Adrenal gland (tissue), 12 donors: ENCODE data around the gene OR51T1. TPM values are rescaled to one million over a fixed set of nuclear protein-coding genes. Genes with fewer than 3 reads are reported as not detected.

Source experiments
- DNase-seq, 7 donors: peaks; one replicate each; pipeline ENCODE4 v3.0.0-alpha.2; 2019 to 2020
- H3K27ac ChIP-seq, 5 donors: fragments of 200-600 bp; sonication (generic) in 4 of 5; 1 replicate in 3 of 5; 2 replicates in 2 of 5; pipeline versions ENCODE4 v1.5.1 to v1.8.0; 2016 to 2020; ENCODE audit warnings: mild to moderate bottlenecking in 1 of 5
- H3K27me3 ChIP-seq: fragments of 200-600 bp; 2 replicates; pipeline ENCODE4 v1.8.0; 2021
- H3K36me3 ChIP-seq, 2 donors: fragments of 200-600 bp; replicated peaks in 1 of 2; 1 replicate in 1 of 2; 2 replicates in 1 of 2; pipeline versions ENCODE4 v1.5.1 to v1.8.0; 2018 to 2022
- H3K4me1 ChIP-seq, 2 donors: fragments of 200-600 bp; replicated peaks in 1 of 2; 1 replicate in 1 of 2; 2 replicates in 1 of 2; pipeline versions ENCODE4 v1.5.1 to v1.8.0; 2018 to 2021
- H3K4me3 ChIP-seq, 4 donors: fragments of 200-600 bp; sonication (generic) in 3 of 4; one replicate each; pipeline ENCODE4 v1.5.1; 2016 to 2018
- H3K9me3 ChIP-seq, 3 donors: fragments of 200-600 bp; sonication (generic) in 1 of 3; replicated peaks in 1 of 3; 1 replicate in 2 of 3; 2 replicates in 1 of 3; pipeline versions ENCODE4 v1.5.1 to v1.8.0; 2016 to 2021
- CTCF ChIP-seq, 6 experiments: fragments of 450-650 bp in 4 of 6; fragments of 200-600 bp in 2 of 6; sonication (generic) in 1 of 6; IDR thresholded peaks; 1 replicate in 5 of 6; 2 replicates in 1 of 6; pipeline versions ENCODE4 v1.5.1 to v1.8.0; 2016 to 2021; ENCODE audit warnings: antibody characterized with exemption in 6 of 6, mild to moderate bottlenecking in 2 of 6, moderate library complexity in 1 of 6
- POLR2A ChIP-seq, 2 donors: fragments of 450-650 bp; IDR thresholded peaks; one replicate each; pipeline ENCODE4 v1.6.1; 2017; ENCODE audit warnings: antibody characterized with exemption in 2 of 2, mild to moderate bottlenecking in 2 of 2, moderate library complexity in 1 of 2
- WGBS, 4 donors: extraction: QIAGEN DNeasy Blood & Tissue Kit in 2 of 4; methylation state at CpG; one replicate each; pipeline versions ENCODE4 v1.1.5 to v1.1.7; 2013 to 2017; 5-methylcytosine and 5-hydroxymethylcytosine counted together
- intact Hi-C, 2 donors: fragments of 100-400 bp; cut with DNase I; formaldehyde crosslinking; loops; one replicate each; pipeline versions ENCODE4 v1.14.1 to v1.15.0; 2022 to 2023
- polyA plus RNA-seq, 3 donors: library from polyadenylated mRNA; stranded (reverse); fragments of 200-250 nt in 2 of 3; fragments of 350-450 nt in 1 of 3; fragmentation: Illumina TruSeq in 1 of 3; extraction: RNeasy Lipid Tissue Mini Kit (QIAGEN cat#74804) in 1 of 3; gene quantifications; one replicate each; pipeline ENCODE4 v1.2.3, GENCODE V29; 2013 to 2014
- total RNA-seq, 9 donors: library from RNA; depleted of rRNA in 4 of 9; stranded (reverse); fragments of >200 nt in 4 of 9; fragments of 120-200 nt in 1 of 9; fragmentation: NEBNext Ultra II Directional in 1 of 9; extraction: Animal tissue kit (Norgen Biotek cat#: 25700) in 1 of 9; gene quantifications; one replicate each; pipeline versions ENCODE4 v1.1.0 to v1.2.4, GENCODE V29; 2013 to 2023
- donor health status: healthy with polysubstance abuse.
- donor health status: Bipolar disorder and iron deficiency.
- donor health status: DM: yes; HTN: yes; CAD: no.
- donor health status: DM: no; HTN: no; CAD: no.
- donor health status: DM: no; HTN: no; CAD: no.
- donor health status: DM: yes; HTN: yes; CAD: no.

The OR51T1 gene
- total and polyA plus RNA-seq, 12 donors, result not detected

- Histone ChIP-seq H3K9me3 (no peaks in the 10 kb centered on the region), H3K36me3 (no peaks in the 10 kb centered on the region), H3K27me3 (no peaks in the 10 kb centered on the region), H3K4me1 (no peaks in the 10 kb centered on the region), H3K4me3 (no peak overlapping the region), H3K27ac (no peak overlapping the region)
- TF ChIP-seq POLR2A (IDR thresholded peaks at IDR 0.05) (no peak), CTCF (IDR thresholded peaks at IDR 0.05) (no peak)
- intact Hi-C loops, result no loop called here
- DNase-seq, result no peak
These were observed 34.9 kb downstream of the OR51T1 start for GRCh38 chr11:4916581-4916980.

- no peak within 1 kb of the TSS for H3K4me3 ChIP-seq
- no peaks in the 10 kb centered on the region for H3K36me3 ChIP-seq
- no peaks in the 10 kb centered on the region for H3K9me3 ChIP-seq
- TF ChIP-seq POLR2A (IDR thresholded peaks at IDR 0.05) (no peak), CTCF (IDR thresholded peaks at IDR 0.05) (no peak)
- no peaks in the 10 kb centered on the region for H3K27me3 ChIP-seq
- DNase-seq, result no peak
- no peaks in the 10 kb centered on the region for H3K4me1 ChIP-seq
- WGBS, 4 donors, result 60 to 79% (median 73%) methylated on average over 4 of the region's 4 CpGs
- intact Hi-C loops, result no loop called here
- no peak within 1 kb of the TSS for H3K27ac ChIP-seq
These were observed 37.5 kb downstream of the OR51T1 start, which contains the start of gene OR51G2 for GRCh38 chr11:4919250-4919649. Gene OR51G2 (minus strand): TSS chr11:4919350. CDS start chr11:4915663, 3,687 bp downstream.

GRCh38 chr11:4921796-4922195, 40.1 kb downstream of the OR51T1 start:
- no peaks in the 10 kb centered on the region for H3K27me3 ChIP-seq
- no peak overlapping the region for H3K27ac ChIP-seq
- intact Hi-C loops, result no loop called here
- no peak for DNase-seq
- WGBS, 4 donors, result 50 to 69% (median 67%) methylated on average over 1 of the region's 1 CpG
- no peak overlapping the region for H3K4me3 ChIP-seq
- H3K9me3 ChIP-seq, result no peaks in the 10 kb centered on the region
- H3K4me1 ChIP-seq, result no peaks in the 10 kb centered on the region
- H3K36me3 ChIP-seq, result no peaks in the 10 kb centered on the region
- no peak for TF ChIP-seq CTCF (IDR thresholded peaks at IDR 0.05)
- no peak for TF ChIP-seq POLR2A (IDR thresholded peaks at IDR 0.05)

GRCh38 chr11:4922304-4922703, 40.6 kb downstream of the OR51T1 start:
- Histone ChIP-seq H3K9me3 (no peaks in the 10 kb centered on the region), H3K27ac (no peak overlapping the region), H3K27me3 (no peaks in the 10 kb centered on the region), H3K4me1 (no peaks in the 10 kb centered on the region), H3K36me3 (no peaks in the 10 kb centered on the region), H3K4me3 (no peak overlapping the region)
- DNase-seq, result no peak
- TF ChIP-seq POLR2A (IDR thresholded peaks at IDR 0.05) (no peak), CTCF (IDR thresholded peaks at IDR 0.05) (no peak)
- intact Hi-C loops, result no loop called here
- WGBS, 4 donors, result 21 to 55% (median 33%) methylated on average over 1 of the region's 1 CpG
